Measurements from ENCODE around the gene ARHGAP1.

Gene ARHGAP1

GRCh38 chr11:46655631-46656030, 44.8 kb downstream of the ARHGAP1 start:
- H3K27me3 ChIP-seq (ENCODE audit: insufficient read depth, poor library complexity, severe bottlenecking), result no peaks in the 10 kb centered on the region
- DNase-seq (ENCODE audit: low read depth in 1 of 2, low spot score in 1 of 2), result no peak
- no peak for TF ChIP-seq SPI1 (IDR thresholded peaks at IDR 0.05; ENCODE audit: borderline replicate concordance, low read depth)
- TF ChIP-seq, protein P1, sequence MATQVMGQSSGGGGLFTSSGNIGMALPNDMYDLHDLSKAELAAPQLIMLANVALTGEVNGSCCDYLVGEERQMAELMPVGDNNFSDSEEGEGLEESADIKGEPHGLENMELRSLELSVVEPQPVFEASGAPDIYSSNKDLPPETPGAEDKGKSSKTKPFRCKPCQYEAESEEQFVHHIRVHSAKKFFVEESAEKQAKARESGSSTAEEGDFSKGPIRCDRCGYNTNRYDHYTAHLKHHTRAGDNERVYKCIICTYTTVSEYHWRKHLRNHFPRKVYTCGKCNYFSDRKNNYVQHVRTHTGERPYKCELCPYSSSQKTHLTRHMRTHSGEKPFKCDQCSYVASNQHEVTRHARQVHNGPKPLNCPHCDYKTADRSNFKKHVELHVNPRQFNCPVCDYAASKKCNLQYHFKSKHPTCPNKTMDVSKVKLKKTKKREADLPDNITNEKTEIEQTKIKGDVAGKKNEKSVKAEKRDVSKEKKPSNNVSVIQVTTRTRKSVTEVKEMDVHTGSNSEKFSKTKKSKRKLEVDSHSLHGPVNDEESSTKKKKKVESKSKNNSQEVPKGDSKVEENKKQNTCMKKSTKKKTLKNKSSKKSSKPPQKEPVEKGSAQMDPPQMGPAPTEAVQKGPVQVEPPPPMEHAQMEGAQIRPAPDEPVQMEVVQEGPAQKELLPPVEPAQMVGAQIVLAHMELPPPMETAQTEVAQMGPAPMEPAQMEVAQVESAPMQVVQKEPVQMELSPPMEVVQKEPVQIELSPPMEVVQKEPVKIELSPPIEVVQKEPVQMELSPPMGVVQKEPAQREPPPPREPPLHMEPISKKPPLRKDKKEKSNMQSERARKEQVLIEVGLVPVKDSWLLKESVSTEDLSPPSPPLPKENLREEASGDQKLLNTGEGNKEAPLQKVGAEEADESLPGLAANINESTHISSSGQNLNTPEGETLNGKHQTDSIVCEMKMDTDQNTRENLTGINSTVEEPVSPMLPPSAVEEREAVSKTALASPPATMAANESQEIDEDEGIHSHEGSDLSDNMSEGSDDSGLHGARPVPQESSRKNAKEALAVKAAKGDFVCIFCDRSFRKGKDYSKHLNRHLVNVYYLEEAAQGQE (IDR thresholded peaks at IDR 0.05; ENCODE audit: insufficient replicate concordance, low read depth), result no peak
- no peak overlapping the region for H3K27ac ChIP-seq (replicated peaks)
- H3K4me3 ChIP-seq (replicated peaks; ENCODE audit: insufficient read depth, low read length), result no peak overlapping the region

- H3K27ac ChIP-seq (replicated peaks), result no peak overlapping the region
- H3K4me3 ChIP-seq (replicated peaks; ENCODE audit: insufficient read depth, low read length), result no peak overlapping the region
- TF ChIP-seq POLR2AphosphoS5 (IDR thresholded peaks at IDR 0.05; ENCODE audit: low read depth), result no peak
- no peak for TF ChIP-seq SPI1 (IDR thresholded peaks at IDR 0.05; ENCODE audit: borderline replicate concordance, low read depth)
- TF ChIP-seq, protein P1 (IDR thresholded peaks at IDR 0.05; ENCODE audit: insufficient replicate concordance, low read depth), result no peak
- TF ChIP-seq GABPA (IDR thresholded peaks at IDR 0.05; ENCODE audit: low read depth), result no peak
- TF ChIP-seq CTCF (IDR thresholded peaks at IDR 0.05; ENCODE audit: insufficient read depth, low read length), result no peak
- H3K27me3 ChIP-seq (ENCODE audit: insufficient read depth, poor library complexity, severe bottlenecking), result no peaks in the 10 kb centered on the region
- DNase-seq (ENCODE audit: low read depth in 1 of 2, low spot score in 1 of 2), result no peak
These were observed 51.2 kb downstream of the ARHGAP1 start for GRCh38 chr11:46649180-46649738.

GRCh38 chr11:46643986-46644385, 56.4 kb downstream of the ARHGAP1 start:
- Histone ChIP-seq H3K27ac (replicated peaks) (no peak overlapping the region), H3K4me3 (replicated peaks; ENCODE audit: insufficient read depth, low read length) (no peak overlapping the region), H3K27me3 (ENCODE audit: insufficient read depth, poor library complexity, severe bottlenecking) (no peaks in the 10 kb centered on the region)
- TF ChIP-seq SPI1 (IDR thresholded peaks at IDR 0.05; ENCODE audit: borderline replicate concordance, low read depth) (no peak), POLR2AphosphoS5 (IDR thresholded peaks at IDR 0.05; ENCODE audit: low read depth) (no peak), CTCF (IDR thresholded peaks at IDR 0.05; ENCODE audit: insufficient read depth, low read length) (no peak), GABPA (IDR thresholded peaks at IDR 0.05; ENCODE audit: low read depth) (no peak)
- TF ChIP-seq, protein P1 (IDR thresholded peaks at IDR 0.05; ENCODE audit: insufficient replicate concordance, low read depth), result no peak
- no peak for DNase-seq (ENCODE audit: low read depth in 1 of 2, low spot score in 1 of 2)
